HCEC 1CT (cell line): ENCODE measurements around the gene SETD4.
"Not testable (repeated sequence)": the region's sequence is repeated elsewhere in the genome, so short reads cannot be mapped to it uniquely, and the experiment has no call there.

ENCODE experiments used
- DNase-seq: peaks from one replicate; pipeline ENCODE4 v3.0.0-alpha.2; 2017

The SETD4 gene, protein sequence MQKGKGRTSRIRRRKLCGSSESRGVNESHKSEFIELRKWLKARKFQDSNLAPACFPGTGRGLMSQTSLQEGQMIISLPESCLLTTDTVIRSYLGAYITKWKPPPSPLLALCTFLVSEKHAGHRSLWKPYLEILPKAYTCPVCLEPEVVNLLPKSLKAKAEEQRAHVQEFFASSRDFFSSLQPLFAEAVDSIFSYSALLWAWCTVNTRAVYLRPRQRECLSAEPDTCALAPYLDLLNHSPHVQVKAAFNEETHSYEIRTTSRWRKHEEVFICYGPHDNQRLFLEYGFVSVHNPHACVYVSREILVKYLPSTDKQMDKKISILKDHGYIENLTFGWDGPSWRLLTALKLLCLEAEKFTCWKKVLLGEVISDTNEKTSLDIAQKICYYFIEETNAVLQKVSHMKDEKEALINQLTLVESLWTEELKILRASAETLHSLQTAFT

DNA sequence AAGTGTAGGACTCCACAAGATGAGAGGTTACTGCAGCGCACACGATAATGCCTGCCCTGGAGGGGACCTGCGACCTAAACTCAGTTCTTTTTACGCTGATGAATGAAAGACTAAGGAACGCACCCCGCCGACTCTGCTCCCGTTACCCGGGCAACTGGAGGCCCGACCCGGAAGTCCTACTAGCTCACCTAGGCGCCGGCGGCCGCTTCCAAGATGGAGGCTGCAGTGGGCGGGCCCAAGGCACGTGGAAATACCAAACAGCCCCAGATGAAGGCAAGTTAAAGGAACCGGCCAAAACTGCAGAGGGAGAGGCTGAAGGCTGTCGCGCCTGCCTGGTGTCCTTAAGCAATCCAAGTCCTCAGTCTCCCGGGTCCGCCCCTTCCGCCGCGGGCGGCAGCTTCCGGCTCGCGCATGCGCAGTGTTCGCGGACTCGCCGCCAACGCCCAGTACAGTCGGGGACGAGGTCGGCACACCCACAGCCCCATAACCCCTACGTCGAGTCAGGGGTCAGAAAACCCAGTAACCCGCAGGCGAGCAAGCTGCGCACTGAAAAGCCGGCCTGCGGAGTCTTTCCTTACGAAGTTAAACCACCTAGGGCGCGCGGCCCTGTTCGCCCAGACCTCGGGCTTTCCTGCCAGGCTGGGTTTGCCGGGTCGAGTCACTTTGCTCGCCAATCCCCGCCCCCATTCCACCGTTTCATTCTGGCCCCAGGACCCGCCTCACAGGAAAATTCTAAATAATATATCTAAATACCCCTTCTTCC is at the start of gene SETD4:
Gene SETD4, minus strand, starts transcription at position 368 of the 763 bp plus-strand sequence. CDS start 1,638 bp downstream, outside the sequence.
- DNase-seq, result peak; percentile 91

DNA sequence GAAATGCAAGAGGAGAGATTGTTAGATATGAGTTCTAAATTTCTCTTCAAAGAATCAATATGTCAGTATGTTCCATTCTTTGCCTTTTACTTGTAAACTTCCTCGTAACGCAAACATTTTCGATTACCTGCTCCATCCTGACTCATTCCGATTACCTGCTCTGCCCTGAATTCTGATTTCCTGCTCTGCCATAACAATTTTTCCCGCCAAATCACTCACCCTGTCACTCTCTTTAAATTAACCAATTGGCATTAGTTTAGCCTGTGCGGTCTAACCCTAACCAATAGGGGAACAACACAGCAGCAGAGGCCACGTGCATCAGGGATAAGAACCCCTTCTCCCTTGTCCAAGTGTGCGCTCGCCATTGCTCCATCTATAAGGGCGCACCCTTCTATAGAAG is 49.5 kb upstream of the SETD4 start:
- DNase-seq, result no peak

DNA sequence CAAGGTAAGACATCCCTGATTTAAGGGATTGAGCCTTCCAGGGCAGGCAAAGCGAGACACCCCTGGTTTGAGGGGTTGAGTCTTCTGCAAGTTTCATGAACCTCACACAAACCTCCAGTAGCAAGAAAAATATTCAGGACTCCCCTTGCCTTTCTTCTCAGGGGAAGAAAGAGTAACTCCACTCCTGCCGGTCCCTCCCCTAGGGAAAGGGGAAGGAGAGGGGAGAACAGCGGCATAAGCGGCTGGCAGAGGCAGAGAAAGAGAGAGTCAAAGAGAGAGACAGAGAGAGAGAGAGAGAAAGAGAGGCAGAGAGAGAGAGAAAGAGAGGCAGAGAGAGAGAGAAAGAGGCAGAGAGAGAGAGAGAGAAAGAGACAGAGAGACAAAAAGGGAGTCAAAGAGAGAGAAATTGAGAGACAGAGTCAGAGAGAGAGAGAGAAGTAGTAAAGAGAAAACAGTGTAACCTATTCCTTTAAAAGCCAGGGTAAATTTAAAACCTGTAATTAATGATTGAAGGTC is 45.1 kb upstream of the SETD4 start:
- DNase-seq, result no peak

DNA sequence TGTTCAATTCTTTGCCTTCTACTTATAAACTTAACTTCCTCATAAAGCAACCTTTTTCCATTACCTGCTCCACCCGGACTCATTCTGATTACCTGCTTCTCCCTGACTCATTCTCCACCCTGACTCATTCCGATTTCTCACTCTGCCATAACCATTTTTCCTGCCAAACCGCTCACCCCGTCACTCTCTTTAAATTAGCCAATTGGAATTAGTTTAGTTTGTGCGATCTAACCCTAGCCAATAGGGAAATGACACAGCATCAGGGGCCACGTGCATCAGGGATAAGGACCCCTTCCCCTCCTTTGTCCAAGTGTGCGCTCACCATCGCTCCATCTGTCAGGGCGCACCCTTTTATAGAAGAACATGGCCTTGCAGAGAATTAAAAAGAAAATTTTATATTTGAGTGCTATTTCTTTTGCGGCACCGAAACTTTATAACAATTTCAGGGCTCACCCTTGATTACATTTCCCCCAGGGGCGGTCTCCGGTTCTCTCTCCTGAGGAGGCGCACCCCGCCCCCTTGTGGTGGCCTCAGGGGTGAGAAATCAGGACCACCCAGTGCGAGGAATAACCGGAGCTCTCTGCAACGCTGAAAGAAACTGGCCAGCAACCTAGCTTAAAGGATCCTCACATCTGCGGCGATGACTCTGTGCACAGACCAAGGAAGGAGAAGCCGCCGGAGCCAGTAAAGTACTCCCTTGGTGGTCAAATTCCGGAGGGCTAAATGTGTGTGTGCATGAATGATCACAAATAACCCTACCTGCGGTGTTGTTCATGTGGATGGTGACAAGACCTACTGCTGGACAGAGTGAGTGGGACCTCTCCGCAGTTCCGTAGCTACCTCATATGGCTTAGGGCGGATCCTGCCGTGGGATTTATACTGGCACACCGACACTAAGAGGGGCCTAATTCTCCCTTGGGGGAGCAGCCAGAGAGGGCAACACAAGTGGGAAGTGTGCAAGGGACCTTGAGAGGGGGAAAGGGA is 44.3 kb upstream of the SETD4 start:
- no peak for DNase-seq

DNA sequence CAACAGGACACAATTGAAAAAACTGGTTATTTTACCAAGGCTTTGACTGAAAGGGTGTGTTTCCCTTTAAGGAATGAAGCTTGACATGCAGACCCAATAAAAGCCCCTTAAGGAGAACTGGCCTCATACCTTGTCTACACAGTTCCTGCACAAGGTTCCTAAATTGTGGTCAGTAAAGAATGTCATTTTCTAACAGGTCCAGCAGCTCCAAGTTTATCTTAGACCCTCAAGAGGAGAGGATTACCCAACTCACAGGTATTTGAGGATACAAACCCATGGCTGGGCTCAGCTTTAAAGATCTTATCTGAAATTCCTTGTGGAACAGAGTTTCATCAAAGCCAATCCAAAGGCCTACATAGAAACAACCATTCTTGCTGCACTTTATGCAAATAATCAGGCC is 43.1 kb upstream of the SETD4 start:
- no peak for DNase-seq

DNA sequence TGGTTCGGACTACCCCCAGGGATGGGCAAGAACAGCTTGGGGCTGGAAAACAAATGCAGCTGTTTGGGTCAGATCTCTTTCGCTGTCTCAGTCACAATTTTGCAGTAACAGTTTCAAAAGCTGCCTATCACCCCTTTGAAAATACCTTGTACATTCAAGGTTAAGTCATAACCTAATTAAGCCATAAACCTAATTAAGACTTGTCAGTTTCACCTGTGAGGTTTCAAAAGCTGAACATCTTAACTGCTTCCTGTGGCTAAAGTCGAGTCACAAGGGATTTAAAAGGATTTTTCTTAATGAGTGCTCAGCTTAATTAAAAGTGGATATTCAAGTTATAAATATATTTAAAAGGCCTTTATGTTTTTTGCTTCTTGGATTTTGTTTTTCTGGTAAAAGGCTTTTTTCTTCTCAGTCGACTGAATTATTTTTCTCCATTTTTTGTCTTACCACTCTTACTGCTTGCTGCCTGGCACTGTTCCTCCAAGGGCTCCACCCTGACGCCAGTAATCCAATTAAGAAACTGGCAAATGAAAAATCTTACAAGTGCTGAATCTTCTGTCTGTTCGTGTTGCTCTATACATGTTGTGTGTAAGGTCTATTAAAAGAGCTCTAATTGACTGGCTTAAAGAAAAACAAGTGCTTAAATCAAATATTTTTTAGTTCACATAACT is 40.8 kb upstream of the SETD4 start:
- no peak for DNase-seq

DNA sequence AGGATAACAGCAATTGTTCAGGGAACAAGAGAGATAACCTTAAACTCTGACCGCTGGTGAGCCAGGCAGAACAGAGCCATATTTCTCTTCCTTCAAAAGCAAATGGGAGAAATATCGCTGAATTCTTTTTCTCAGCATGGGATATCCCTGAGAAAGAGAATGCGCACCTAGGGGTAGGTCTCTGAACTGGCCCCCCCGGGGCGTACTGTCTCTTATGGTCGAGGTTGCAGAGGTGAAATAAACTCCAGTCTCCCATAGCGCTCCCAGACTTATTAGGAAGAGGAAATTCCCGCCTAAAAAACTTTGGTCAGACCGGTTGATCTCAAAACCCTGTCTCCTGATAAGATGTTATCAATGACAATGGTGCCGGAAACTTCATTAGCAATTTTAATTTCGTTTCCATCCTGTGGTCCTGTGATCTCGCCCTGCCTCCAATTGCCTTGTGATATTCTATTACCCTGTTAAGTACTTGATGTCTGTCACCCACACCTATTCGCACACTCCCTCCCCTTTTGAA is 39.4 kb upstream of the SETD4 start:
- DNase-seq, result not testable (repeated sequence)

DNA sequence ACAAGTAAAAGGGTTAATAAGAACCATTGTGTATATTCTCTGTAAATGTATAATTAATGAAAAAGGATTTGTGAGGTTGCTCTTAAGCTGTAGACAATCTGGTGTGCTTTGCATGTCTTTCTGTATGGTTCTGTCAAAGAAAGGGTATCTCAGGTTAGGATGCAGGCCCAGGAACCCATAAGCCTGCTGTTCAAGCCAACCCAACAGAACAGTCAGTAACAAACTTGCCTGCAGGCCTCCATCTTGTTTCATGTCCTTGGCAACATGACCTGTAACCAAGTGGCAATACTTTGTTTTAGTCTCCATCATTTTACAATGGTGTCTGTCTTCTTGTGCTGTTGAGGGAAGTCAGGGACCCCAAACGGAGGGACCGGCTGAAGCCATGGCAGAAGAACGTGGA is 38.7 kb upstream of the SETD4 start:
- no peak for DNase-seq

DNA sequence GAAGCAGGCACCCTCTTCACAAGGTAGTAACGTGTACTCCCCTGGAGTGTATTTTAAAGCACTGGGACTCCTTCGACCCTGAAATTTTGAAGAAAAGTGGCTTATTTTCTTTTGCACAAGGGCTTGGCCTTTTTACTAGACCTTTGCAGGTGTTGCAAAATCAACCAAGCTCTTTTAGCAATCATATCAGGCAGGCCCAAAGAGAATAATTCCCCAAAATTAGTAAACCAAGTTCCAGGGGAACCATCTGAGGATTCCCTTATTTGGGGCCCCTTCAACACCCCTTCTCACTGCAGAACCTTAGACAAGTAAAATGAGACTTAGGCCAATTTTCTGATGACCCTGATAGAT is 37.8 kb upstream of the SETD4 start:
- no peak for DNase-seq

DNA sequence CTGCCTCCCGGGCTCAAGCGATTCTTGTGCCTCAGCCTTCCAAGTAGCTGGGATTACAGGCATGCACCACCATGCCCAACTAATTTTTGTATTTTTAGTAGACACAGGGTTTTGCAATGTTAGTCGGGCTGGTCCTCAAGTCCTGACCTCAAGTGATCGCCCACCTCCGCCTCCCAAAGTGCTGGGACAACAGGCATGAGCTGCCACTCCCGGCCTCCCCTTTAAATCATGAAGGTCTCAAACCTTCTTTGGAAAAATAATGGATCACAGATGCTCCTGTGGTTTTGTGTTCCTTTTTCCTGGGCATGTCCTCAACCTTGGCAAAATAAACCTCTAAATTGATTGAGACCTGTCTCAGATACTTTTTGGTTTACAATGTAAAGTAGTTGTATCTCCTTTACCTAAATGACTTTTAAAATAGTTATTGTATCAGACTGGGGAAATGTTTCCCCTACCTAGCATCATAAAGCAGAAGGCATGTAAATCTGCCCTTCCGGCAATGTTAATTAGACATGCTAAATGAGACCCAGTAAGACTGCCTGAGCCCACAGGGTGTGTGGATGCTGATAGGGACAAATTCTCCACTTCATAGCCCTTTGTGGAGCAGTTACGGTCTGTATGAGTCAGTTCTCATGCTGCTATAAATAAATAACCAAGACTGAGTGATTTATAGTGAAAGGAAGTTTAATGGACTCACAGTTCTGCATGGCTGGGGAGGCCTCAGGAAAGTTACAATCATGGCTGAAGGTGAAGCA is 37.3 kb upstream of the SETD4 start:
- DNase-seq, result peak; percentile 20

DNA sequence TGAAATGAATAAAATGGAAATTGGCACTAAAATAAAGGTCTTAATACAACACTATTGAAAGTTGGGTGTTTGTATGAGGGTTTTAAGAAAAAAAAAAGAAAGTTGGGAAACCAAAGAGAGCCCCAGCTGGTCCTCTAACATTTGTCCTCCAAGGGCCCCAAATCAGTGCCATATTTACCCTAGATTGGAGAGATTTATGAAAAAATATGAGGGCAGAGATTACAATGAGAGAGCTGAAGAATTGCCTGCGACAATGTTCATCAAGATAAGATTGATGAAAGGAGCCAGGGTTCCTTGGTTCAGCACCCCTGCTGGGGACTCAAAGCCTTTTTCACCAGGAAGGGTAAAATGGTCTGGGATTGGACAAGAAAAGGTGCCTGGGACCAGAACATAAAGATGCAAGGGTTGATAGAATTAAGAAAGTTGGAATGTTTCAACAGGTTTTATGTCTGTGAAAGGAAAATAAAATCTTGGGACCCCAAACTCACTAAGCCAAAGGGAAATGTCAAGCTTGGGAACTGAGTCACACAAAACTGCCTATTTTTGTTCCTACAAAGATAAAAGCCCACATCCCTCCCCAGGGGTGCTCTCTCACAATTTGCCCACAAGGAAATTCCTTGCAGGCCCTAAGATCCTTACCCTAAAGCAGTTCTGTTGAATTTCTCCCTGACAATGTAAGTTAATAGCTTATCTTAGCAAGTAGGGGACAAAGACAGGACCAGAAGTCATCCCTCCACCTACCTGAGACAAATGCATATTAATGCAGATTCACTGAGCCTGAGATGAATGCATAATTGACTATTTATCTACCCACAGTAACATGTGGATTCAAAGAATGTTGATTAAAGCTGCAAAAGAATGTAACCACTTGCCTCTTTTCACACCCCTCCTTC is 36.3 kb upstream of the SETD4 start:
- DNase-seq, result no peak

DNA sequence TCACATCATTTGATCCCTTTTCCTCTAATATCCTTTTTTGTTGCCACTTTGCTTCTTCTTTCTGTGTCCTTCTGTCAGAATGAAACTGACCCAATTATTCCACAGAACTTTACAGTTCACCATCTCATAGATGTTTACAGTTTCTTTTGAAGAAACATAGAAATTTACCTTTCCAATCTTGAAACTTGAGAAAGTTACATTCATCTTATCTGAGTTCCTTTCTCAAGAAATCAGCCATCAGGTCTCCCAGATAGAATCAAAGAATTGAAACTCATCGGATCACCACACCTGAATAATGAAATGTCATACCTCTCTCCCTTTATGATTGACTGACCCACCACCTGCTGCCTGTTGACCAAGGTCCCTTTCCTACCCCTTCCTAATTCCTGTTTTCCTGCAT is 33.2 kb upstream of the SETD4 start:
- DNase-seq, result no peak

DNA sequence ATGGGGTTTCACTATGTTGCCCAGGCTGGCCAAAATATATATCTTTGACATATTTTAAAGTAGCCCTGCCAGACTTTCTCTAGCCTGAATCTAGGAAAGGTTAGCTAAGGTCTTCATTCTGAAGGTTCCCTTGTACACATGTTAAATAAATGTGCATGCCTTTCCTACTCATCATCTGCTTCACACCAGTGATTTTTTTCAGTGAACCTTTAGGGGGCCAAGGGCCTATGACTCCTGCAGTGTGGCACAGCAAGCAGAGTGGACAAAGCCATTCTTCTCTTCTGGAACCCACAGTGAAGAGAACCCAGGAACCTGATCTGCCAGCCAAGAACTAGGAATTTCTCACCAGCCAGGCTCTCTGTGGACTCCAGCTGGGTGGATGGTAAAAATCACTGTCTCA is 32.4 kb upstream of the SETD4 start:
- DNase-seq, result peak; percentile 45

DNA sequence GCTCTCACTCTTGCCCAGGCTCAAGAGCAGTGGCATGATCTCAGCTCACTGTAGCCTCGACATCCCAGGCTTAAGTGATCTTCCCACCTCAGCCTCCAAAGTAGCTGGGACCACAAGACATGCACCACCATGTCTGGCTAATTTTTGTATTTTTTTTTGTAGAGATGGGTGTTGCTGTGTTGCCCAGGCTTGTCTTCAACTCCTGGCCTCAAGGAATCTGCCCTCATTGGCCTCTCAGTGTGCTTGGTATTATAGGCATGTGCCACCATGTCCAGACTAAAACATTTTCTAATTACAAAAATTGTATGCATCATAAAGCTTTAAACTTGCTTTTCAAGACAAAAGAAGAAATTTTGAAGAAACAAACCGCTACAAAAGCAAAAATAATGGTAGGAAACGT is 29.6 kb upstream of the SETD4 start:
- DNase-seq, result no peak

DNA sequence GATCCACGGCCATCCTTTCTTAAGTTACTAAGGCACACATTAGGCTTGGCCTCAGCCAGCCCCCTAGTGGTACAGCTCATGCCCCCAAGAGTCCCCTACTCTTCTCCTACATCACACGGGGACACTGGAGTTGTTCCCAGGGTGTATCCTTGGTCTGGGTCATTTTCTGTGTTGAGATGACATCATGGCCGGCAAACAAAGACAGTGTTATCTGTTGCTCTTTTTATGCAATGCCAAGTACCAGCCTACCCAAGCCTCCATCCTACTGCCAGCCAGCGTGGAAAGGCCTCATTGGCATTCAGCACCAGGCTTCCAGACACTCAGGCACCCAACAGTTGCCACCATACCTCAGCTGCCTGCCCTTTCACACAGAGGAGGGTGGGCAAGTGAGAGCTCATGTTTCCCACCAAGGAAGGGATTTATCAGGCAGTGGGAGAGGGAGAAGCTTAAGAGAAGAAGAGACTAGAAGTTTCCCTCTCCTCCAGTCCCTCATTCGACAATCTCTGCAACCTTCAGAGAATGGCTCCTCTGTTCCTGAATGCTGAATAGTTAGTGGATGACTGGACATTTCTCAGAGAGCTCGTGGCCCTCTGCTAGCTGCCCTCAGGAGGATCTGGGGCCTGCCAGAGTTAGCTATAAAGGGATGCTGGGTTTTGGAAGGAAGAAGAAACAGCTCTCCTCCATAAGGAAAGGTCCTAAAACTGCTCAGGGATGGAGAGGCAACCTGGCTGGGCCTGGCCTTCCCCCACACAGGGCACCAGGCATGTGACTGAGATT is 27.2 kb upstream of the SETD4 start:
- DNase-seq, result no peak

DNA sequence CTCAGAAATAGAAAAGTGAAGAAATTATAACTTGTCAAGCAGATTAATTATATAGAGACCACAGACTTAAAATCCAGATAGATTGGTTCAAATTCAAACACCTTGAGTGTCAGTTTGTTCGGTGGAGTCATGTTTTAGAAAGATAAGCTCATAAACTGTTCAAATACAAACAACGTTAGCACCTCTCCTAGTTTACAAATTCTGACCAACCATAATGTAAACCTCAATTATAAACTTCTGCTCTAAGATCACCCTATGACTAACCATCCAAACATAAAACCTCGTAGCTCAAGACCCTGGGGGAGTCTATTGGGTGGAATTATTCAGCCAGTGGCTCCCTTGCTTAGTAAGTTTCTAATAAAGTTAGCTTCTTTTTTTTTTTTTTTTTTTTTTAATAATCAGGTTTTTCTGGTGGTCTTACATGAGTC is 21.9 kb upstream of the SETD4 start:
- no peak for DNase-seq

DNA sequence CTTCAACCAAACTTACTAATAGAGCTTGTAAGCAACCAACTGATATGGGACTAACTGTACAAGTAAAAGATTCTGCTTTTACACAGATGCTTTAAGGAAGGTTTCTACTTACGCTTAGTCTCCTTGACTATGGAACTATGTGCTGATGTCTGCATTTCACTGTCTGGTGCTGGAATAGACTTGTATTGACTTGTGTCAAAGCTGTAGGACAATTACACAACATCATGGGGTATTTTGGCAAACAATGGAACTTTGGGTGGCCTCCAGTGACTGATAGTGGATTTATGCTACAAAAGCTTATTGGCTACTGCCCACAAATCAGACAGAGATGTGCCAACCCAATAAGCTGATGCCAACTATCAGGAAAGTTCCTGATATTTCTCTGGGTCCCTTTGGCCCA is 20.1 kb upstream of the SETD4 start:
- DNase-seq, result no peak

DNA sequence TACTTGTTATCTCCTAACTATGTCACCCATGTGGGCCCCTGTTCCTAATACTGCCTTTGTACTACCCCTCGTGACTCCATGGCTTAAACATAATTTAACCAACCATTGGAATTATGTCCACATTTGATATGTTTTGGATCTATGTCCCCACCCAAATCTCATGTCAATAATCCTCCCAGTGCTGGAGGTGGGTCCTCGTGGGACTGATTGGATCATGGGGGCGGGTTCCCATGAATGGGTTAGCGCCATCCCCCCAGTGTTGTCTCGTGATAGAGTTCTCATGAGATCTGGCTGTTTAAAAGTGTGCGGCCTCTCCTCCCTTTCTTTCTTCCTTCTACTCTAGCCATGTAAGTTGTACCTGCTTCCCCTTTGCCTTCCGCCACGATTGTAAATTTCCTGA is 19.3 kb upstream of the SETD4 start:
- no peak for DNase-seq

DNA sequence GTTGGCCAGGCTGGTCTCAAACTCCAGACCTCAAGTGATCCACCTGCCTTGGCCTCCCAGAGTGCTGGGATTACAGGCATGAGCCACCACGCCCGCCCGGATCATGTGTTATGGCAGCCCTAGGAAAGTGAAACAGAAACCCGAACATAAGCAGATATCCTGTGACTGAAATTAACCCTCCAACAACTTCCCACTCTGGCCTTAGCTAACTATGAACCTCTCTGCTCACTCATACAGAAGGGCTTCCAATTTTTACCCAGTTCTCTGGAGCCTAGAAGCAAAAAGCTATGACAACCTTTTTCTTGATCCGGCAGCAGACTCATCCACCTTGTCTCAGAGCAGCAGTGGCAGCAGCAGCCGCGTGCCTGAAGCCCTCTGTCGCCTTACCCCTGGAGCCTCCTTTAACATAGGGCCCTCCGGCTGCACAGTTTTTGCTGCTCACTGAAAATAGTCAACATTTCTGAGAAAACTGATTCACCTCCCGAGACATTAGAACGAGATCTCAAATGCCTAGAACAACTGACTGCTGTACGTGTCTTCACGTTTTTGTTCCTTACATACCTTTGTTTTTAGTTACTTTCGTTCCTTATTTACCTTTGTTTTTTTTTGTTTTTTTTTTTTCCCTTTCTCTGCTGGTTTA is 18.8 kb upstream of the SETD4 start:
- DNase-seq, result no peak
